ENCODE data around the gene MNT.

DNA sequence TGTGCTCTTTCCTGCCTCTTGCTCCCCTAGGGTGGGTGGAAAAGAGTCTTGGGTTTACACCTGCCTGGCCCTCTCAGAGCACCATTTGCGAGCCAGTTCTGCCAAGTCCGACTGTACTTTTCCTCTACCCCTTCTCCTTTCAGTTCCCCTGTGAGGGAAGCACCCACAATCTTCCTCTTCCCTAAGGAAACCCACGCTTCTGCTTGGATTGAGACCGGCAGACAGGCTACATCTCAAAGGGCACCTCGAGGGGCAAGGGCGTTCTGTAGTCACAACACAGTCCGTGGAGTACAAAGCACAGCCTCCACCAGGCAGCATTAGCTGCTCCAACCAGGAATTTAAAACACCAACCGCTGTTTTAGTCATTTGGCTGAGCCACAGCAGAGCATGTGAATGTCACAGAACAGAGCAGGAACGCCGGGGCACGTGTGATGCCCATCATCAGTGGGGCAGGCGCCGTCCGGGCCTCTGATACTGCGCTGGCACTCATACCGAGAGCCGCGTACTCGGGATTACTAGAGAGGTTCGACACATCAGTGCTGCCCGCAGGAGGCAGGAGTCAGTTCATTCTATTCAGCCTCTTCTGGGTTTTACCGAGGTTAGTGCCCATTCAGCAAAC is 13.7 kb upstream of the MNT start:
- TF ChIP-seq, protein P1, sequence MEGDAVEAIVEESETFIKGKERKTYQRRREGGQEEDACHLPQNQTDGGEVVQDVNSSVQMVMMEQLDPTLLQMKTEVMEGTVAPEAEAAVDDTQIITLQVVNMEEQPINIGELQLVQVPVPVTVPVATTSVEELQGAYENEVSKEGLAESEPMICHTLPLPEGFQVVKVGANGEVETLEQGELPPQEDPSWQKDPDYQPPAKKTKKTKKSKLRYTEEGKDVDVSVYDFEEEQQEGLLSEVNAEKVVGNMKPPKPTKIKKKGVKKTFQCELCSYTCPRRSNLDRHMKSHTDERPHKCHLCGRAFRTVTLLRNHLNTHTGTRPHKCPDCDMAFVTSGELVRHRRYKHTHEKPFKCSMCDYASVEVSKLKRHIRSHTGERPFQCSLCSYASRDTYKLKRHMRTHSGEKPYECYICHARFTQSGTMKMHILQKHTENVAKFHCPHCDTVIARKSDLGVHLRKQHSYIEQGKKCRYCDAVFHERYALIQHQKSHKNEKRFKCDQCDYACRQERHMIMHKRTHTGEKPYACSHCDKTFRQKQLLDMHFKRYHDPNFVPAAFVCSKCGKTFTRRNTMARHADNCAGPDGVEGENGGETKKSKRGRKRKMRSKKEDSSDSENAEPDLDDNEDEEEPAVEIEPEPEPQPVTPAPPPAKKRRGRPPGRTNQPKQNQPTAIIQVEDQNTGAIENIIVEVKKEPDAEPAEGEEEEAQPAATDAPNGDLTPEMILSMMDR (IDR thresholded peaks at IDR 0.05; ENCODE audit: low read depth, low read length): no peak
- no peak for TF ChIP-seq EZH2phosphoT487 (IDR thresholded peaks at IDR 0.05; ENCODE audit: low read depth)
